ENCODE measurements around the gene MSRB1.
A peak's percentile ranks its signal among the peaks of the same experiment; 100 is the strongest.

Gene MSRB1

DNA sequence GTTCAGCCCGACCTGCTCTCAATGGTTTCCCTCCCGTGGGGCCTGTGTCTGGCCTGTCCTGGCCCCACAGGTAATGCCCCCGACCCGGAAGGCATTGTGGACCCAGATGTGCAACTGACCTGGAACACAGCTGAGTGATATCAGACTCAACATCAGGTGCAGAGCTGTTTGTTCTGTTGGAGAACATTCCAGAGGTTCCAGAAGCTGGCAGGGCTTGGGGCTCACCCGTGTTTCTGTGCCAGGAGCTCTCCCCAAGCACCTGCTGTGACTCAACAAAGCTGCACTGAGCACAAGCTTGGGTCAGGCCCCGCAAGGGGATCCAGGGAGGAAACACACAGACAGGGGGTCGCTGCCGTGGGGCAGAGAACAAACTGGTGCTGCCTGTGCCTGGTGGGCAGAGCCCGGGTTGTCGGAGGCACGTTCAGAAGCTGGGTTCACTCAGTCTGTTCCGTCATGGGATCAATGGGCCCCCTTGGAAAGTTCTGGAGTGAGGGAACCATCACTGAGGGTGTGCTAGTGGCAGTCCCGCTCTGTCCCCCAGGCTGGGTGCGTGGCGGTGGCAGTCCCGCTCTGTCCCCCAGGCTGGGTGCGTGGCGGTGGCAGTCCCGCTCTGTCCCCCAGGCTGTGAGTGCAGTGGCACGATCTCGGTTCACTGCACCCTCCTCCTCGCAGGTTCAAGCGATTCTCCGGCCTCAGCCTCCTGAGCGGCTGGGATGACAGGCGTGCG, 46.9 kb downstream of the MSRB1 start:
- no peak for DNase-seq

GRCh38 chr16:1895068-1895467, 47.9 kb downstream of the MSRB1 start:
- no peak for DNase-seq

GRCh38 chr16:1890708-1891050, 52.3 kb downstream of the MSRB1 start:
- peak; percentile 97 to 98 for DNase-seq

GRCh38 chr16:1890024-1890707, 52.8 kb downstream of the MSRB1 start:
- peak; percentile 87 to 94 for DNase-seq

Data from NCI-H187 (cell line).